ENCODE data around the gene ITGB3BP. TPM values are rescaled to one million over a fixed set of nuclear protein-coding genes. Genes with fewer than 3 reads are reported as not detected.
"Not testable (repeated sequence)": the region's sequence is repeated elsewhere in the genome, so short reads cannot be mapped to it uniquely, and the experiment has no call there.

Gene ITGB3BP, protein sequence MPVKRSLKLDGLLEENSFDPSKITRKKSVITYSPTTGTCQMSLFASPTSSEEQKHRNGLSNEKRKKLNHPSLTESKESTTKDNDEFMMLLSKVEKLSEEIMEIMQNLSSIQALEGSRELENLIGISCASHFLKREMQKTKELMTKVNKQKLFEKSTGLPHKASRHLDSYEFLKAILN
- total RNA-seq: 10 to 100 TPM; 17.5 to 26.0 (median 21.3) TPM
- polyA plus RNA-seq: 10 to 100 TPM; 22.3 to 31.4 (median 31.1) TPM
- long read RNA-seq, donor 1, transcript ITGB3BP-201 (9 exons, 948 nt): major isoform, 8 of 13 reads
- long read RNA-seq, donor 1, partial matches to known transcripts: 0 of 13 reads
- long read RNA-seq, donor 1, other reads (novel, unspliced or antisense): 0 of 13 reads
- long read RNA-seq, donor 2, transcript ITGB3BP-201 (9 exons, 948 nt): major isoform, 8 of 14 reads
- long read RNA-seq, donor 2, partial matches to known transcripts: 0 of 14 reads
- long read RNA-seq, donor 2, other reads (novel, unspliced or antisense): 0 of 14 reads

DNA sequence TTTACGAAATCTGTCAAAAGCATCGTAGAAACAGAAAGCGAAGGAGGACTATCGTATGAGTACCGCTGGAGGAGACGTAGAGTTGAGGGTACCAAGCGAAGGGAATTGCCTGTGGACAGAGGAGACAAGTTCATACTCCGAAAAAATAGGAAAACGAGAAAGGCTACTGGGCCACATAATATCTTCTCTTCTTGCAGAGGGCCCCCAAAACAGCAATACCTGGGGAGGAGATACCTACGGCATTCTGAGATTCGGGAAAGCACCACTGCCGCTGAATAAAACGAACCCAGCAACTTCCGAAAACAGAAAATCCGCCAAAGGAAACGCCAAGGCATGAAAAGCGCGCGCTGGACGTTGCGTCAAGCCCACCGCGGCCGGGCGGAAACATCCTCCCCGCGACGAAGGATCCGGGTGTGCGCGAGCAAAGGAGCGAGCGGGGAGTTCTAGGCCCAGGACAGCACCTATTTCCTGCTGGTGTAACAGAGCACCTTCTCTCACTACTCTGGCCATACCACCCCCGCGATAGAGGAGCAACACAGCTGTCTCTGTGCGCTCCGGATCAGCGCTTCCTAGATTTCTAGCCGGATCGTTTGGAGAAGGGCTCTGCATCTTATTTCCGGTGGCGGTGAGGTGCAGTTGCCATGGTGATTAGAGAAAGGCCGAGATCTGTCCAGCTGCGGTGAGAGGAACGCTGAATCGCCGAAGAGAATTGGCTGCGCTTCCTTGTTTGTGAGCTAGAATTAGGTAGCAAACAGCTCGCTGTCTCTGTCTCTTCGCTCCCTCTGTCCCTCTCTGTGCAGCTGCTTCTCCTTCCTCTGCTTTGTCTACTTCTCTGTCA is at the start of gene ITGB3BP, which contains the start of gene EFCAB7:
TSS of gene ITGB3BP (minus strand) at position 335 of the 838 bp plus-strand sequence. CDS start at position 243, 92 bp downstream.
TSS of gene EFCAB7 (plus strand) at position 635 of the 838 bp plus-strand sequence. CDS start 2,048 bp downstream, outside the sequence.
- H3K27ac ChIP-seq: peak within 1 kb of the TSS; percentile 84 to 96 (median 94)
- no peaks in the 10 kb centered on the region for H3K27me3 ChIP-seq (replicated peaks in 1 of 7)
- peak within 1 kb of the TSS; percentile 52 to 85 (median 66) for H3K4me3 ChIP-seq
- peak; percentile 94 for DNase-seq
- intact Hi-C loops (cut with DNase I; ENCODE audit: low total_unique reads): no loop called here
- WGBS, 5 donors: 0 to 1% (median 0%) methylated on average over 50 of the region's 50 CpGs
- H3K4me1 ChIP-seq: peaks cover 13 to 31% (median 29%) of the 10 kb centered on the region in 6 donors
- peaks cover 0 to 15% (median 0%) of the 10 kb centered on the region in 6 donors for H3K36me3 ChIP-seq
- TF ChIP-seq POLR2AphosphoS5 (IDR thresholded peaks at IDR 0.05): peak; percentile 79 to 91 (median 85)
- TF ChIP-seq, protein P1, sequence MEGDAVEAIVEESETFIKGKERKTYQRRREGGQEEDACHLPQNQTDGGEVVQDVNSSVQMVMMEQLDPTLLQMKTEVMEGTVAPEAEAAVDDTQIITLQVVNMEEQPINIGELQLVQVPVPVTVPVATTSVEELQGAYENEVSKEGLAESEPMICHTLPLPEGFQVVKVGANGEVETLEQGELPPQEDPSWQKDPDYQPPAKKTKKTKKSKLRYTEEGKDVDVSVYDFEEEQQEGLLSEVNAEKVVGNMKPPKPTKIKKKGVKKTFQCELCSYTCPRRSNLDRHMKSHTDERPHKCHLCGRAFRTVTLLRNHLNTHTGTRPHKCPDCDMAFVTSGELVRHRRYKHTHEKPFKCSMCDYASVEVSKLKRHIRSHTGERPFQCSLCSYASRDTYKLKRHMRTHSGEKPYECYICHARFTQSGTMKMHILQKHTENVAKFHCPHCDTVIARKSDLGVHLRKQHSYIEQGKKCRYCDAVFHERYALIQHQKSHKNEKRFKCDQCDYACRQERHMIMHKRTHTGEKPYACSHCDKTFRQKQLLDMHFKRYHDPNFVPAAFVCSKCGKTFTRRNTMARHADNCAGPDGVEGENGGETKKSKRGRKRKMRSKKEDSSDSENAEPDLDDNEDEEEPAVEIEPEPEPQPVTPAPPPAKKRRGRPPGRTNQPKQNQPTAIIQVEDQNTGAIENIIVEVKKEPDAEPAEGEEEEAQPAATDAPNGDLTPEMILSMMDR (IDR thresholded peaks at IDR 0.05 in 8 of 11, conservative IDR thresholded peaks at IDR 0.05 in 3 of 11): no peak
- peak in 1 of 3 donors; percentile 74 for TF ChIP-seq POLR2A (IDR thresholded peaks at IDR 0.05)
- no peaks in the 10 kb centered on the region for H3K9me3 ChIP-seq

DNA sequence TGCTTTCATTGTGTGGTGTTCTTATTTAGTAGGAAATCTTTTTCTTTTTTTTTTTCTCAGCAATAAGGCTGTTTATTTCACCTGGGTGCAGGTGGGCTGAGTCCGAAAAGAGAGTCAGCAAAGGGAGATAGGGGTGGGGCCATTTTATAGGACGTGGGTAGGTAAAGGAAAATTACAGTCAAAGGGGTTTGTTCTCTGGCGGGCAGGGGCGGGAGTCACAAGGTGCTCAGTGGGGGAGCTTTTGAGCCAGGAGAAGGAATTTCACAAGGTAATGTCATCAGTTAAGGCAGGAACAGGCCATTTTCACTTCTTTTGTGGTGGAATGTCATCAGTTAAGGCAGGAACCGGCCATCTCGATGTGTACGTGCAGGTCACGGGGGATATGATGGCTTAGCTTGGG is 49.7 kb upstream of the ITGB3BP start:
- H3K27me3 ChIP-seq (replicated peaks in 1 of 7); H3K4me3 ChIP-seq; H3K9me3 ChIP-seq; DNase-seq; H3K4me1 ChIP-seq; H3K27ac ChIP-seq; intact Hi-C loops (cut with DNase I; ENCODE audit: low total_unique reads); H3K36me3 ChIP-seq: not testable (repeated sequence)
- WGBS, 5 donors: 92 to 93% (median 93%) methylated on average over 8 of the region's 8 CpGs

DNA sequence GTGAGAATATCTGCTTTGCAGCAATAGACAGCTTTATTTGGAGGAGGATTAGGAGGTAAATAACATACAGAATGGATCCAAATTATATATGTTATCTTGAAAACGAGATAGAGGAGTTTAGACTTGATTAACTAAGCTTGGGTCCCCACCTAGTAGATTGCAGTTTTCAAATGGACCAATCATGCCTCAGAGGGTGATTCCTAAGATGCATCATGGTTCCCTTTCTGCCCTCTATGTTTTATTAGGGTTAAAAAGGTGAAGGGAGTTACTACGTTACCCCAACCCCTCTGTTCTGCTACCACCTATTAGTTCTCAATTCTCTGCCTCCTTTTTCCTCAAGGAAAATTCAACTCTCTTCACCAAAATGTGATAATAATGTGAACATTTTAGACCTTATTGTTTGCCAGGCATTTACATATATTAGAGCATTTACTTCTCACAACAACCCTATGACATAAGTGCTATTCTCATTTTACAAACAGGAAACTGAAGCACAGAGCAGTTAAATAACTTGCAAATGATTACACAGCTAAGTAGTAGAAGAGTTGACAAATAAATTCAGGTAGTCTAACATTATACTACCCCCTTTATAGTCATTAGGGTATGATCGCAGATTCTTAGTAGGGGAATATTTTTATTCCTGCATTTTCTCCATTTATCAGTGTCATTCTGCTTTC is 46.8 kb upstream of the ITGB3BP start:
- no peak for DNase-seq
- Histone ChIP-seq H3K9me3 (no peaks in the 10 kb centered on the region), H3K4me1 (no peaks in the 10 kb centered on the region), H3K36me3 (no peaks in the 10 kb centered on the region), H3K4me3 (no peak overlapping the region), H3K27me3 (replicated peaks in 1 of 7) (no peaks in the 10 kb centered on the region), H3K27ac (no peak overlapping the region)
- TF ChIP-seq POLR2A (IDR thresholded peaks at IDR 0.05): no peak
- TF ChIP-seq, protein P1 (IDR thresholded peaks at IDR 0.05 in 8 of 11, conservative IDR thresholded peaks at IDR 0.05 in 3 of 11): no peak
- no peak for TF ChIP-seq POLR2AphosphoS5 (IDR thresholded peaks at IDR 0.05)
- intact Hi-C loops (cut with DNase I; ENCODE audit: low total_unique reads): no loop called here
- WGBS, 5 donors: 90 to 98% (median 94%) methylated on average over 3 of the region's 3 CpGs

DNA sequence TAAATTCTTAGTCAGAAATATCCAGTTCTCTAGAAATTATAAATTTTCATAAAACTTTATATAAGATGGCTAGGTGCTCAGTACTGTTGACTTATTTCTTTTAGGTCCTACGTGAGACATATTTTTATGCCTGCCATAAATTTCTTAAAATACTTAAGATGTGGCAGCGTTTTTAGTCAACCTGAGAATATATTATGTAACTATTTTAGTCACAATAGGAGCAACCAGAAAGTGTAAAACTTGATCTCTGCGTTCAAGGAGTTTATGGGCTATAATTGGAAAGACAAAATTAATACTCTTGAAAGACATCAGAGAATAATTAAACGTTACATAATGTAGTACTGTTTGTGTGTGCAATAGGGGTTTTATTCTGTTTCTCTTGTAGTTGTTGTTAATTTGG is 46.0 kb upstream of the ITGB3BP start:
- 76 to 88% (median 86%) methylated on average over 4 of the region's 4 CpGs for WGBS, 5 donors
- intact Hi-C loops (cut with DNase I; ENCODE audit: low total_unique reads): no loop called here

More for the DNA sequence above, 46.0 kb upstream of the ITGB3BP start:
- no peak overlapping the region for H3K4me3 ChIP-seq
- H3K9me3 ChIP-seq: no peaks in the 10 kb centered on the region
- no peak for DNase-seq
- no peaks in the 10 kb centered on the region for H3K27me3 ChIP-seq (replicated peaks in 1 of 7)
- no peaks in the 10 kb centered on the region for H3K4me1 ChIP-seq
- no peak overlapping the region for H3K27ac ChIP-seq
- H3K36me3 ChIP-seq: no peaks in the 10 kb centered on the region
- TF ChIP-seq POLR2A (IDR thresholded peaks at IDR 0.05) (no peak), POLR2AphosphoS5 (IDR thresholded peaks at IDR 0.05) (no peak)
- TF ChIP-seq, protein P1 (IDR thresholded peaks at IDR 0.05 in 8 of 11, conservative IDR thresholded peaks at IDR 0.05 in 3 of 11): no peak

Measured in spleen (tissue), 13 donors.